HG03354 (cell line): ENCODE results near the gene SLC10A3.

Experiments used
- ATAC-seq: cut with Tn5 transposase; IDR thresholded peaks from one replicate; pipeline ENCODE4 v1.9.1; 2021; ENCODE audit warnings: mild to moderate bottlenecking; ENCODE audit not compliant: unreplicated experiment, poor library complexity, severe bottlenecking

The SLC10A3 gene

GRCh38 chrX:154469114-154469513 lies 21.3 kb downstream of the SLC10A3 start:
- ATAC-seq = no peak

GRCh38 chrX:154468217-154468616 lies 22.2 kb downstream of the SLC10A3 start:
- ATAC-seq = no peak

- no peak for ATAC-seq
These were observed 22.9 kb downstream of the SLC10A3 start for GRCh38 chrX:154467556-154467955.

- ATAC-seq = no peak
These were observed 23.5 kb downstream of the SLC10A3 start for GRCh38 chrX:154466907-154467306.

- ATAC-seq = no peak
These were observed 24.4 kb downstream of the SLC10A3 start for GRCh38 chrX:154466036-154466435.

GRCh38 chrX:154465601-154466000 lies 24.8 kb downstream of the SLC10A3 start:
- ATAC-seq = no peak

GRCh38 chrX:154464806-154465365 lies 25.5 kb downstream of the SLC10A3 start:
- ATAC-seq = no peak

- ATAC-seq = no peak
These were observed 26.7 kb downstream of the SLC10A3 start for GRCh38 chrX:154463611-154464220.

- no peak for ATAC-seq
These were observed 28.0 kb downstream of the SLC10A3 start for GRCh38 chrX:154462396-154462795.

- ATAC-seq = no peak
These were observed 30.1 kb downstream of the SLC10A3 start for GRCh38 chrX:154460326-154460725.

GRCh38 chrX:154459832-154460231 lies 30.6 kb downstream of the SLC10A3 start:
- no peak for ATAC-seq

- no peak for ATAC-seq
These were observed 31.3 kb downstream of the SLC10A3 start for GRCh38 chrX:154458954-154459778.

GRCh38 chrX:154458116-154458953 lies 32.1 kb downstream of the SLC10A3 start, which contains the start of gene PLXNA3:
Gene PLXNA3, plus strand, starts transcription at chrX:154458281. Its CDS starts 1,903 bp downstream, at chrX:154460184.
- peak; percentile 61 for ATAC-seq

- ATAC-seq = peak; percentile 38
These were observed 32.8 kb downstream of the SLC10A3 start for GRCh38 chrX:154457491-154458115.

GRCh38 chrX:154452823-154453222 lies 37.6 kb downstream of the SLC10A3 start:
- no peak for ATAC-seq

GRCh38 chrX:154450312-154450711 lies 40.1 kb downstream of the SLC10A3 start:
- ATAC-seq = no peak

- no peak for ATAC-seq
These were observed 40.8 kb downstream of the SLC10A3 start for GRCh38 chrX:154449618-154450017.

GRCh38 chrX:154448484-154448883 lies 41.9 kb downstream of the SLC10A3 start:
- no peak for ATAC-seq

GRCh38 chrX:154446430-154446829 lies 44.0 kb downstream of the SLC10A3 start:
- no peak for ATAC-seq

- ATAC-seq = no peak
These were observed 44.7 kb downstream of the SLC10A3 start for GRCh38 chrX:154445776-154446175.
